ENCODE results near the gene COL4A2.
"Not testable (repeated sequence)": the region's sequence is repeated elsewhere in the genome, so short reads cannot be mapped to it uniquely, and the experiment has no call there.

Gene COL4A2

DNA sequence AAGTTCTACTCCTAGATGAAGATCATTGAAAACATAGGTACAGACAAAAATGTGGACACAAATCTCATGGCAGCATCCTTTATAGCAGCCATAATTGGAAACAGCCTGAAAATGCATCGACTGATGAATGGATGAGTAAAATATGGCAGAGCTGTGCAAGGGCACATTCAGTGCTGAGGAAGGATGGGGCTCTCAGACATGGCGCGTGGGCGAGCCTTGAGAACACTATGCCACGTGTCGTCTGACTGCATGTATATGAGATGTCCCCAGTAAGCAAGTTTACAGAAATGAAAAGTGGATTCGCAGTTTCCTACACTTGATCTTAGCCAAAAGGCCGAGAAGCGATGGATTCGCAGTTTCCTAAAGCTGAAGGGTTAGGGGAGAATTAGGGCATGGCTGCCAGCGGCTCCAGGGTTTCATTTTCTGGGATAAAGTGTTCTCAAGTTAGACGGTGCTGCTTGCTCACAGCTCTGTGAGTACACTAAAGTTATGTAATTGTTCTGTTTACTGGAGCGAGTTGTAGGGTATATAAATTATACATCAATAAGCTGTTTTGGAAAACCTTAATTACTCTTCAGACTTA, 176.4 kb downstream of the COL4A2 start:
- DNase-seq: no peak

GRCh38 chr13:110484290-110485048, 177.4 kb downstream of the COL4A2 start:
- no peak for DNase-seq

DNA sequence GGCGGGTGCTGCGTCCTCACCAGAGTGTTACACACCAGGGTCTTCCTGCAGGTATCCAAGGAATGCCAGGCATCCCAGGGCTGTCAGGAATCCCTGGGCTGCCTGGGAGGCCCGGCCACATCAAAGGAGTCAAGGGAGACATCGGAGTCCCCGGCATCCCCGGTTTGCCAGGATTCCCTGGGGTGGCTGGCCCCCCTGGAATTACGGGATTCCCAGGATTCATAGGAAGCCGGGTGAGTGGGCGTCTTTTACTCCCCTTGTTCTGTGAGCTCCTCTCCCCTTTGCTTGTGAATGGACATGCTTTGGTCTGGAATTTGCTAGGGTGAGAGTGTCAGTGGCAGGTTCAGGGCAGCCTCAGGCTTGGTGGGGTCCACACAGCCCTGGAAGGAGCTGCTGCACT, 178.5 kb downstream of the COL4A2 start:
- DNase-seq: no peak

DNA sequence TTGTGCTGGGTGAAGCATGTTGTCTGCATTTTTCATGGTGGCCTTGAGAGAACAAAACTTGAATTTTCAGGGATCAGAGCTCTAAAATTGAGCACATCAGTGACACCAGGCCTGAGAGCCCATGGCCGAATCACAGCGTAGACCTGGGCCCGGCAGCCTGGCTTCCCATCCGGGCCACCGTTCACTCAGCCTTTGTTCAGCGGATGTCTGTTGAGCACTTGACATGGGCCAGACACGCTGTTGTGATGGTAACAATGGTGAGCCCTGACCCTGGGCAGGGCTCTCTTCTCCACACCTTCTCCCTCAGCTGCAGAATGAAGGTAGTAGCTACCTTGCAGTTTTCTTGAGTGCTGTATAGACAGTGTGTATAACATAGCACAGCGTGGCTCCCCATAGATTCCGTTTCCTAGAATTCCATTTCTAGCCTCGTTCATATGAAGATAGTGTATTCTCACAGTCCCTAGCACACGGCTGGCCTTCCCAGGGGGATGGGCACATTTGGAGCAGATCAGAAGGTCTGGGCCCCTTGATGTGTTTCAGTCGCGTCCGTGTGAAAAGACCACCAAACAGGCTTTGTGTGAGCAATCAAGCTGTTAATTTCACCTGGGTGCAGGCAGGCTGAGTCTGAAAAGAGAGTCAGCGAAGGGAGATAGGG, 179.1 kb downstream of the COL4A2 start:
- no peak for DNase-seq

DNA sequence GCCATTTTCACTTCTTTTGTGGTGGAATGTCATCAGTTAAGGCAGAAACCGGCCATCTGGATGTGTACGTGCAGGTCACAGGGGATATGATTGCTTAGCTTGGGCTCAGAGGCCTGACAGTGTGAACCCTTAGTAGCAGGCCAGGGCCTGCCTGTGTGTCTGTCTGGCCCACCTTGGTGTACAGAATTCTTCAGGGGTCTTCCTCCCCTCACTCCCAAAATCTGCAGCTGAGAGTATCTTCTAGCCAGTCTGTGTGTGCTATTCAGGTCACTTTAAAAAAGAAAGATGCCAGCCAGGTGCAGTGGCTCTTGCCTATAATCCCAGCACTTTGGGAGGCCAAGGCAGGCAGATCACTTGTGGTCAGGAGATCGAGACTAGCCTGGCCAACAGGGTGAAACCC, 179.8 kb downstream of the COL4A2 start:
- not testable (repeated sequence) for DNase-seq

- no peak for DNase-seq
These were observed 183.1 kb downstream of the COL4A2 start for GRCh38 chr13:110490009-110490770.

GRCh38 chr13:110491869-110492678, 185.0 kb downstream of the COL4A2 start:
- DNase-seq: no peak

DNA sequence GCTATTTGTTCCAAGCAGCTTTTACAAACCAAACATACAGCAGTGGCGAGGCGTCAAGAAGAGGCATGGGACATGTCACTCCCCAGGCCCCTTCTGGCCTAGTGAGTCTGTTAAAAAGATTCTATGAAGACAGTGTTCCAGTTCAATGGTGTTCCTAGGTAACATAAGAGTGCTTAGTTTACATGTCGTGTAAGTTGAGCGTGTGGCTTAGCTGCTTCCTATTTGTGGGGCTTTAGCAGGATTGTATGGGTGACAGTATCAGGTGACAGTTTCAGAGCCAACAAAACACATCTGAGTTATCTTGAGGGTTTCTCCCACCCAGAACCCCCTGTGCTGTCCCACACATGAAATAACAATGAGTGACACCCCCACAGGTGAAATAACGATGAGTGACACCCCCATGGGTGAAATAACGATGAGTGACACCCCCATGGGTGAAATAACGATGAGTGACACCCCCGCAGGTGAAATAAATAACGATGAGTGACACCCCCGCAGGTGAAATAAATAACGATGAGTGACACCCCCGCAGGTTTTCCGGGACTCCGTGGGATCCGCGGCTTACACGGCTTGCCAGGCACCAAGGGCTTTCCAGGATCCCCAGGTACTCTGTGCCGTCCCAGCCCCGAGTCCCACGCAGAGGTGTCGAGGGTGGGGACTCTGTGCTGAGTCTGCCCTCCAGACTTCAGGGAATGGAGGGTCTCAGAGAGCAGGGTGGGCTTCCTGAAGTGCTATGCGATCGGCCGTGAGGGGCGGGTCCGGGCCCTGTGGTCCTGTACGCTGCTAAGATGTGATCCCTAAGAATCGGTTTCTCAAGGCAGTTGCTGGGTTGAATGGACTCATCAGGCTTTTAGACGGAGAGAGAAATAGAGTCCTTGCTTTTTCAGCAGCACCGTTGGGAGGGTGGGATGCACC, 185.9 kb downstream of the COL4A2 start:
- DNase-seq: no peak

DNA sequence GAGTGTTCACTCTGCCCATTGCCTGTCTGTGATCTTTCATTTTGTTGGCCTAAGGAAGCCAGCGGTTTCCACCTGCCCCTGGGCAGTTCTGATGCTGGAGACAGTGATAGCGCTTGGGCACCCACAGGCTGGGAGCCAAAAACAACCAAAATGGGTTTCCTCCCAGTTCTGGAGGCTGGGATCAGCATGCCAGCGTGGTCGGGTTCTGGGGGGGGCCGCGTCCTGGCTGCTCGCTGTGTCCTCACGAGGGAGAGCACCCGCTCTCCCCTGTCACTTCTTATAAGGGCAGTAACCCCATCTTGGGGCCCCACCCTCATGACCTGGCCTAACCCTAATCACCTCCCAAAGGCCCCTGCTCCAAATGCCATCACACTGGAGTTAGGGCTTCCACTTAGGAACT, 186.5 kb downstream of the COL4A2 start:
- no peak for DNase-seq

DNA sequence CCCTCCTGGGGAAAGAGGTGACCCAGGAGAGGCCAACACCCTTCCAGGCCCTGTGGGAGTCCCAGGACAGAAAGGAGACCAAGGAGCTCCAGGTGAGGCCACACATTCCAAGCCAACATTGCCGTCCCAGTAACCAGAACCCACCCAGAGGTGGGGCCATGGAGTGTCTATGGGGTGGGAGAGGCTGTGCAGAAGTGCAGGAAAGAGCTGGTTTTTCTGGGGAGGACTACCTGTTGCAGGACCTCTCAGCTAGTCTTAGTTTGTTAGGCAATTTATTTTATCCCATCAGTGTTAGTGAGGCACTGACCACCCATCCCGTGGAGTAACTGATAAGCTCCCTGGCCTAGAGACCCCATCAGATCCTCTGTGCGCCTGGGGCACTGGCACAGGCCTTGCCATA, 188.3 kb downstream of the COL4A2 start:
- no peak for DNase-seq

GRCh38 chr13:110495881-110496280, 188.8 kb downstream of the COL4A2 start:
- no peak for DNase-seq

GRCh38 chr13:110496281-110496680, 189.2 kb downstream of the COL4A2 start:
- no peak for DNase-seq

- DNase-seq: no peak
These were observed 189.9 kb downstream of the COL4A2 start for GRCh38 chr13:110497003-110497402.

DNA sequence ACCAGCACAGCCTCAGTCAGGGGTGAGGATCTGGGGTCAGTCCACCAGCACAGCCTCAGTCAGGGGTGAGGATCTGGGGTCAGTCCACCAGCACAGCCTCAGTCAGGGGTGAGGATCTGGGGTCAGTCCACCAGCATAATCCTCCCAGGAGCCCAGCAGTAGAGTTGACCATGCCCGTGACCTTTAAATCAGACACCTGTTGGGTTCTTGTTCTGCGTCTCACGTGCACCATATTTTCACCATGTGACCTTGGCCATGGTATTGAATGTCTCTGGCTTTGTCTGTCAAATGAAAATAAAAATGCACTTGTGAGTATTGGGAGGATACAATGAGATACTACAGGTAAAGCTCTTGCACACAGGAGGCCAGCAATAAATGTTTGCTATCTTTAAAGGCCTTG, 190.8 kb downstream of the COL4A2 start:
- not testable (repeated sequence) for DNase-seq

DNA sequence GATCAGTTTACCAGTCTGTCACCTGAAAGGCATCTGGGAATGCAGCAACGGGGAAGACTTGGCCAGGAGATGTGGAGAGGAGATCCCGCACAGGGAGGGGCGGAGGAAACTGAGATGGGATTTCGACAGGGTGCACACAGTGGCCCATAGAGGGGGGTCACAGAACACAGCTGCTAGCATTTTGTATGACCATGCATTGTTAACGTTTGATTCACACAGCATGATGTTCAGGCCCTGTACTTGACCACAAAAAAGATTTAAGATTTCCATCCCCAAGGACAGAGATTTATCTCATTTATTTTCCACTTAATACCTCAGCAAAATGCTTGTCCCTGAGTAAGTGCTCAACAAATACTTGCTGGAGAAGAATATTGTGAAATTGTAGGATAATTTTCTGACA, 191.2 kb downstream of the COL4A2 start:
- no peak for DNase-seq

- no peak for DNase-seq
These were observed 191.7 kb downstream of the COL4A2 start for GRCh38 chr13:110498765-110499164.

DNA sequence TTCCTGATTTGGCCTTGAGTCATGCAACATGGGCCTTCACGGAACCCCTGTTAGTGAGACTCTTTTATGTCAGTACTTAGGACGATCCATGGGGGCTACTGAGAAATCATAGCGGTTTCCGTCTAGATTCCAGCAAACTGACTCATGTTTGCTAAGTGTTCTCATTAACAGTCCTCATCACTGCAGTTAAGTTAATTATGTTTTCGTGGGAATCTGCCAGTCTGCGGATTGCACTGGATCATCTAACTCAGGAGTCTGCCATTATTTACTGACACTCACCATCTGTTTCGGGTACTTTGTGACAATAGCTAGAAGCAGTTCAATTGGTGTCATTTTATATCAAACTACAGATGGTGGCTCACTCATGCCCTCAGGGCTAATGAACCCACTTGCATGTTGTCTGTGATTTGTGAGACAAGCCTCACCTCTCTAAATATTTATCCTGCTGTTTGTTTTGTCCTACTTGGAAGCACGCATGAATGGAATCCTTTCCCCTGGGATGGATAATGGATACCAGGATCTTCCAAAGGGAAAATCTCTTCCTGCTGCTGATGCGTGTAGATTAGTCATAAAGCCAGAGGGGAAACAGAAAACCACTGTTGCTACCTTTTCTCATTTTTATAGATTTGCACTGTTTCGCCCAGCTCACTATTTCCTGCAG, 192.7 kb downstream of the COL4A2 start:
- no peak for DNase-seq

GRCh38 chr13:110500341-110500740, 193.3 kb downstream of the COL4A2 start:
- no peak for DNase-seq

- DNase-seq: no peak
These were observed 194.1 kb downstream of the COL4A2 start for GRCh38 chr13:110501188-110501587.

- no peak for DNase-seq
These were observed 196.2 kb downstream of the COL4A2 start for GRCh38 chr13:110503037-110503901.
